K562 (cell line): ENCODE data around the gene GJB4. TPM values are rescaled to one million over a fixed set of nuclear protein-coding genes. Genes with fewer than 3 reads are reported as not detected.

Source experiments
- ATAC-seq: fragments of 200-7000 bp; cut with Tn5 transposase; 3 replicates; pipeline ENCODE4 v1.9.1; 2020; ENCODE audit warnings: moderate library complexity
- BruUV-seq: library from RNA; stranded (reverse); fragments of 400-500 nt; replicated peaks from 2 replicates; lab custom pipeline; 2021; lab: Mats Ljungman, UMichigan
- CTCF ChIA-PET: fragments of 300-600 bp; formaldehyde crosslinking; extraction: SDS; loops from one replicate; lab custom pipeline; 2021; ENCODE audit warnings: low intra/inter-chr PET ratio; lab: Yijun Ruan, JAX
- POLR2A ChIA-PET: fragments of 300-600, 350-650 bp; sonication (Branson Sonifier 250); formaldehyde crosslinking; extraction: SDS; loops from one replicate; lab custom pipeline; 2021; ENCODE audit warnings: antibody characterized with exemption, inconsistent platforms; lab: Yijun Ruan, JAX
- DNase-seq, 4 experiments: peaks; one replicate each; pipeline versions ENCODE4 v3.0.0 to v3.0.0-alpha.2; 2011 to 2018; ENCODE audit warnings: low spot score in 3 of 4, mixed read lengths in 3 of 4; ENCODE audit errors: extremely low read depth in 1 of 4
- FAIRE-seq: peaks from 2 replicates; lab custom pipeline; 2011; peaks lifted over from hg19 to GRCh38; lab: Jason Lieb, UNC
- H2AFZ ChIP-seq: 2 replicates; pipeline ENCODE4 v1.6.0; 2011; ENCODE audit warnings: low read depth, low read length, control low read depth, inconsistent platforms
- H3K27ac ChIP-seq: fragments of 200-600 bp; 3 replicates; pipeline ENCODE4 v1.8.0; 2011; ENCODE audit warnings: low read depth, mild to moderate bottlenecking, control low read depth, inconsistent platforms, low read length, moderate library complexity, mixed read lengths; ENCODE audit errors: extremely low read depth
- H3K27me3 ChIP-seq, 2 experiments: fragments of 300-600 bp in 1 of 2; 2 replicates in 1 of 2; 3 replicates in 1 of 2; pipeline versions ENCODE4 v1.6.0 to v1.8.0; 2011; ENCODE audit warnings: inconsistent platforms in 2 of 2, low read length in 2 of 2, mild to moderate bottlenecking in 1 of 2, mixed read lengths in 1 of 2, moderate library complexity in 1 of 2; ENCODE audit not compliant: control insufficient read depth in 2 of 2, insufficient read depth in 2 of 2
- H3K36me3 ChIP-seq: fragments of 300-600 bp; 3 replicates; pipeline ENCODE4 v1.8.0; 2011; ENCODE audit warnings: mild to moderate bottlenecking, low read length, inconsistent platforms; ENCODE audit not compliant: control insufficient read depth, insufficient read depth
- H3K4me1 ChIP-seq, 2 experiments: fragments of 200-600 bp in 1 of 2; replicated peaks in 1 of 2; 2 replicates in 1 of 2; 3 replicates in 1 of 2; pipeline versions ENCODE4 v1.5.1 to v1.8.0; 2011; ENCODE audit warnings: inconsistent platforms in 2 of 2, low read length in 2 of 2, mild to moderate bottlenecking in 1 of 2, mixed read lengths in 1 of 2, moderate library complexity in 1 of 2; ENCODE audit not compliant: control insufficient read depth in 2 of 2, insufficient read depth in 2 of 2
- H3K4me2 ChIP-seq: 2 replicates; pipeline ENCODE4 v1.6.1; 2011; ENCODE audit warnings: low read length, control low read depth, inconsistent platforms, mixed read lengths; ENCODE audit not compliant: insufficient read depth
- H3K4me3 ChIP-seq: fragments of 200-600 bp; sonication (generic), shearing (Covaris generic); 2 replicates; pipeline ENCODE4 v1.5.1; 2016; ENCODE audit warnings: control low read depth, inconsistent platforms
- H3K79me2 ChIP-seq: fragments of 200-600 bp; 3 replicates; pipeline ENCODE4 v1.8.0; 2011; ENCODE audit warnings: low read length, inconsistent platforms; ENCODE audit not compliant: control insufficient read depth, insufficient read depth
- H3K9ac ChIP-seq, 2 experiments: 2 replicates each; pipeline versions ENCODE4 v1.6.0 to v1.6.1; 2011; ENCODE audit warnings: low read depth in 2 of 2, low read length in 2 of 2, control low read depth in 1 of 2, inconsistent platforms in 1 of 2, mild to moderate bottlenecking in 1 of 2, mixed read lengths in 1 of 2; ENCODE audit not compliant: insufficient read depth in 1 of 2
- H3K9me1 ChIP-seq: one replicate; pipeline ENCODE4 v1.6.0; 2011; ENCODE audit warnings: inconsistent platforms, mild to moderate bottlenecking, low read length, moderate library complexity; ENCODE audit not compliant: control insufficient read depth, insufficient read depth
- H3K9me3 ChIP-seq: replicated peaks from 2 replicates; pipeline ENCODE4 v1.5.1; 2011; ENCODE audit warnings: low read depth, low read length, inconsistent platforms; ENCODE audit not compliant: control insufficient read depth, insufficient read depth
- H4K20me1 ChIP-seq: replicated peaks from 2 replicates; pipeline ENCODE4 v1.6.1; 2011; ENCODE audit warnings: low read length, inconsistent platforms, mixed read lengths; ENCODE audit not compliant: control insufficient read depth, insufficient read depth
- ARID2 ChIP-seq: fragments of 450-650 bp; IDR thresholded peaks from 2 replicates; pipeline ENCODE4 v1.6.1; 2017; ENCODE audit warnings: antibody characterized with exemption, mild to moderate bottlenecking
- BHLHE40 ChIP-seq: IDR thresholded peaks from 2 replicates; pipeline ENCODE4 v1.6.1; 2011; ENCODE audit warnings: low read length, improper control_type of control experiment
- GTF2F1 ChIP-seq: IDR thresholded peaks from 2 replicates; pipeline ENCODE4 v1.6.1; 2011; ENCODE audit warnings: low read depth, low read length, improper control_type of control experiment
- HMBOX1 ChIP-seq: sonication (generic); IDR thresholded peaks from 2 replicates; pipeline ENCODE4 v1.6.1; 2016
- PRMT5 ChIP-seq: sonication (generic); formaldehyde crosslinking; IDR thresholded peaks from 2 replicates; pipeline ENCODE4 v1.5.0; 2020; ENCODE audit warnings: missing genetic modification reagents
- RBM39 ChIP-seq: fragments of 200-400 bp; formaldehyde crosslinking; optimal IDR thresholded peaks from 2 replicates; pipeline ENCODE3; 2018; ENCODE audit warnings: low read depth, low read length
- SMAD4 ChIP-seq: fragments of 250-450 bp; sonication (Bioruptor Pico); conservative IDR thresholded peaks from 2 replicates; pipeline ENCODE4 v1.8.0; 2021; ENCODE audit warnings: inconsistent platforms, mild to moderate bottlenecking, moderate library complexity
- SRSF7 ChIP-seq: fragments of 200-400 bp; formaldehyde crosslinking; optimal IDR thresholded peaks from 2 replicates; pipeline ENCODE3; 2017; ENCODE audit warnings: mild to moderate bottlenecking, low read depth, low read length
- STAT5B ChIP-seq: fragments of 250-450 bp; sonication (Bioruptor Pico); IDR thresholded peaks from 2 replicates; pipeline ENCODE4 v1.8.0; 2021; ENCODE audit warnings: mild to moderate bottlenecking, inconsistent platforms
- ZBED1 ChIP-seq: IDR thresholded peaks from 2 replicates; pipeline ENCODE4 v1.6.1; 2014
- ZNF133 ChIP-seq: fragments of 250-450 bp; sonication (Bioruptor Pico); IDR thresholded peaks from 2 replicates; pipeline ENCODE4 v1.4.0; 2020; ENCODE audit warnings: mild to moderate bottlenecking
- ZNF224 ChIP-seq: sonication (generic); formaldehyde crosslinking; IDR thresholded peaks from 2 replicates; pipeline ENCODE4 v1.8.0; 2022; ENCODE audit warnings: mild to moderate bottlenecking, missing genetic modification reagents
- WGBS: fragments of 100-300 bp; shearing (Covaris generic); methylation state at CpG from one replicate; pipeline ENCODE4 v1.1.6; 2016; ENCODE audit warnings: low coverage, mixed read lengths; ENCODE audit not compliant: insufficient coverage; ENCODE audit errors: missing lambda C conversion rate; 5-methylcytosine and 5-hydroxymethylcytosine counted together
- in situ Hi-C: fragments of 300-500 bp; cut with MboI; formaldehyde crosslinking; loops from 4 replicates; pipeline ENCODE4 v1.15.0; 2018; ENCODE audit warnings: inconsistent platforms, mixed read lengths
- intact Hi-C: fragments of 100-400 bp; cut with micrococcal nuclease; formaldehyde crosslinking; loops from 2 replicates; pipeline ENCODE4 v1.14.2; 2022
- polyA plus RNA-seq, 8 experiments: library from polyadenylated mRNA; depleted of rRNA in 4 of 8; stranded (reverse) in 5 of 8; unstranded in 3 of 8; fragments of >200 nt; fragmentation: Nextera tagmentation in 2 of 8; fragmentation: Illumina TruSeq in 1 of 8; extraction: Ambion mirVana in 2 of 8; extraction: Trizol in 1 of 8; gene quantifications; 2 replicates each; pipeline versions ENCODE4 v1.2.1 to v1.2.3, GENCODE V29; 2011 to 2014; ENCODE audit warnings: inconsistent platforms in 1 of 8, missing spikeins in 1 of 8
- total RNA-seq, 7 experiments: library from RNA; depleted of rRNA in 6 of 7; stranded (reverse); fragments of >200 nt in 6 of 7; fragmentation: Illumina TruSeq in 2 of 7; extraction: Trizol in 2 of 7; gene quantifications; 2 replicates each; pipeline versions ENCODE4 v1.2.1 to v1.2.3, GENCODE V29; 2011 to 2021; ENCODE audit warnings: low replicate concordance in 1 of 7

The GJB4 gene
- total and polyA plus RNA-seq, 9 of the 15 experiments (the other 6 are each of a cell fraction or from before 2014, with no cell fraction given): 0.03 TPM; not detected in 8

DNA sequence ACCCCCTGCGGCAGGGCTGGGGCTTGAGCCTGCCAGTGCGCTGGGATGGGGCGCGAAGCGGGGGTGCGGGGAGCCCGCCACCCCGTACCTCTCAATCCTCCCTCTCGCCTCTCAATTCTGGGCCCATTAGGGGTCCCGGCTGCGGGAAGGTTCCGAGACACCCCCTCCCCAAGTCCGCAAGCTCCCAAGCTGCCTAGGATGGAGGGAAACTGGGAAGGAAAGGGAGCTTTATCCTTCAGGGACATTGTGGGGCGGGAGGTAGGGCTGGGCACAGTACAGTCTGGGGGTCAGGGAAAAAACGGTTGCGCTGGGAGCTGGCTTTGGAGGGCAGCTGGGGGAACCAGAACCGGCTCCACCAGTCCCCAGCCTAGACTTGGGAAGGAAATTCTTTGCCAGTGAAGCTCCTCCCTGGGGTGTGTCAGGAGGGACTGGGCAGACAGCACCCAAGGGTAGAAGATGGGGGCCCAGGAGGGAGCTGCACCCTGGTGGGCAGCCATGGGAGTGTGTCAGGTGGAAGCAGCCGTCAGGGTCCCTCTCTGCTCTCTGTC is 22.4 kb downstream of the GJB4 start:
- Histone ChIP-seq H3K9me1 (peaks cover 4% of the 10 kb centered on the region), H2AFZ (no peak overlapping the region), H3K27me3 (peaks cover 47 to 89% of the 10 kb centered on the region in 2 experiments), H3K79me2 (no peaks in the 10 kb centered on the region), H3K4me3 (no peak overlapping the region), H3K9me3 (no peaks in the 10 kb centered on the region), H3K4me2 (no peak overlapping the region), H4K20me1 (peaks cover 5% of the 10 kb centered on the region; the same call in 1 of the 2 replicates), H3K9ac (no peak overlapping the region), H3K4me1 (peaks cover 0 to 16% of the 10 kb centered on the region in 2 experiments; a peak in 1 of 5 replicates), H3K36me3 (no peaks in the 10 kb centered on the region), H3K27ac (no peak overlapping the region)
- no peak for DNase-seq
- FAIRE-seq: no peak
- in situ Hi-C loops: no loop called here
- ChIA-PET CTCF (no interaction called here), POLR2A (interaction anchor here (0.6 kb wide), 1 partner anchor 1162 kb away, joined by 3 read pairs; no protein-coding TSS in a partner anchor)
- intact Hi-C loops: no loop called here
- no peak for ATAC-seq
- no TSS peak for BruUV-seq
- WGBS: 6% methylated on average over 9 of the region's 18 CpGs
- TF ChIP-seq ZNF224 (CRISPR knock-in tag) (no peak), ZBED1 (no peak), ARID2 (no peak), PRMT5 (CRISPR knock-in tag) (no peak), GTF2F1 (no peak), HMBOX1 (no peak), SMAD4 (CRISPR knock-in tag) (no peak), BHLHE40 (no peak), RBM39 (no peak), STAT5B (CRISPR knock-in tag) (no peak), SRSF7 (no peak), ZNF133 (CRISPR knock-in tag) (no peak)
